Measurements from ENCODE around the gene PDZRN4.

DNA sequence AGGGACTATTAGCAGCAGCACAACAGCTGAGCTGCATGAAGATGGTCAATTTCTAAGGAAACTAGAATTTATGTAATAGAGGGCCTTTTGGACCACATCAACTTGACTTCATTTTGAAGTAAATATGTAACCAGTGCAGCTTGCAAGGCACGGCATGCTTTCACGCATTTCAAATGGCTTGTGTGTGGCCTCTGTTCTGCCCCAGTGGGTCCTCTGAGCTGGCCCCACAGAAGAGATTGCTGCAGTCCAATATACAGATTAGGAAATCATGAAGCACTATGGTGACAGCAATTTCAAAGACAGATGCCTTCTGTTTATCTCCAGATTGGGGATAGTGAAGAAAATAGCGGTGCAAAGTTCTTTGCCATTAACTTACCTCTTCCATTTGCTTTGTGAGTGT lies 101.4 kb downstream of the PDZRN4 start:
- TF ChIP-seq BACH2 (CRISPR knock-in tag; IDR thresholded peaks at IDR 0.05; ENCODE audit: borderline replicate concordance) (no peak), ZNF70 (CRISPR knock-in tag; IDR thresholded peaks at IDR 0.05) (no peak), RARB (CRISPR knock-in tag; IDR thresholded peaks at IDR 0.05) (no peak), OSR1 (CRISPR knock-in tag; IDR thresholded peaks at IDR 0.05) (no peak), PPARA (CRISPR knock-in tag; IDR thresholded peaks at IDR 0.05; ENCODE audit: borderline replicate concordance) (no peak), ISL1 (CRISPR knock-in tag; IDR thresholded peaks at IDR 0.05) (no peak)
- TF ChIP-seq, protein P1, sequence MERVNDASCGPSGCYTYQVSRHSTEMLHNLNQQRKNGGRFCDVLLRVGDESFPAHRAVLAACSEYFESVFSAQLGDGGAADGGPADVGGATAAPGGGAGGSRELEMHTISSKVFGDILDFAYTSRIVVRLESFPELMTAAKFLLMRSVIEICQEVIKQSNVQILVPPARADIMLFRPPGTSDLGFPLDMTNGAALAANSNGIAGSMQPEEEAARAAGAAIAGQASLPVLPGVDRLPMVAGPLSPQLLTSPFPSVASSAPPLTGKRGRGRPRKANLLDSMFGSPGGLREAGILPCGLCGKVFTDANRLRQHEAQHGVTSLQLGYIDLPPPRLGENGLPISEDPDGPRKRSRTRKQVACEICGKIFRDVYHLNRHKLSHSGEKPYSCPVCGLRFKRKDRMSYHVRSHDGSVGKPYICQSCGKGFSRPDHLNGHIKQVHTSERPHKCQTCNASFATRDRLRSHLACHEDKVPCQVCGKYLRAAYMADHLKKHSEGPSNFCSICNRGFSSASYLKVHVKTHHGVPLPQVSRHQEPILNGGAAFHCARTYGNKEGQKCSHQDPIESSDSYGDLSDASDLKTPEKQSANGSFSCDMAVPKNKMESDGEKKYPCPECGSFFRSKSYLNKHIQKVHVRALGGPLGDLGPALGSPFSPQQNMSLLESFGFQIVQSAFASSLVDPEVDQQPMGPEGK (CRISPR knock-in tag; IDR thresholded peaks at IDR 0.05; ENCODE audit: borderline replicate concordance), result no peak
